Kasumi-1 (cell line): Measurements from ENCODE around the gene ATAD1.
A peak's percentile ranks its signal among the peaks of the same experiment; 100 is the strongest.
"Not testable (repeated sequence)": the region's sequence is repeated elsewhere in the genome, so short reads cannot be mapped to it uniquely, and the experiment has no call there.

Experiments
- DNase-seq, 2 experiments: peaks; one replicate each; lab custom pipeline; 2025; lab: John Stamatoyannopoulos, UW

The ATAD1 gene

GRCh38 chr10:87803328-87803727 lies 14.7 kb downstream of the ATAD1 start:
- DNase-seq = no peak

GRCh38 chr10:87801813-87802435 lies 16.1 kb downstream of the ATAD1 start:
- not testable (repeated sequence) for DNase-seq

GRCh38 chr10:87799860-87800259 lies 18.2 kb downstream of the ATAD1 start:
- DNase-seq = peak in 1 of 2 experiments; percentile 18

GRCh38 chr10:87798082-87798481 lies 19.9 kb downstream of the ATAD1 start:
- DNase-seq = peak; percentile 67 to 69

GRCh38 chr10:87794285-87794684 lies 23.7 kb downstream of the ATAD1 start:
- no peak for DNase-seq

- DNase-seq = no peak
Measured at GRCh38 chr10:87790185-87790584, 27.8 kb downstream of the ATAD1 start.

GRCh38 chr10:87786421-87786820 lies 31.6 kb downstream of the ATAD1 start:
- DNase-seq = no peak

- DNase-seq = no peak
Measured at GRCh38 chr10:87782721-87783120, 35.3 kb downstream of the ATAD1 start.

GRCh38 chr10:87781545-87781944 lies 36.5 kb downstream of the ATAD1 start:
- DNase-seq = no peak

GRCh38 chr10:87776328-87776727 lies 41.7 kb downstream of the ATAD1 start:
- no peak for DNase-seq

GRCh38 chr10:87775766-87776165 lies 42.3 kb downstream of the ATAD1 start:
- peak; percentile 24 to 41 for DNase-seq

GRCh38 chr10:87771871-87772500 lies 46.0 kb downstream of the ATAD1 start:
- DNase-seq = peak; percentile 75 to 92

GRCh38 chr10:87767253-87767652 lies 50.8 kb downstream of the ATAD1 start:
- DNase-seq = no peak

GRCh38 chr10:87765666-87766376 lies 52.2 kb downstream of the ATAD1 start:
- DNase-seq = no peak

- DNase-seq = no peak
Measured at GRCh38 chr10:87764072-87764934, 53.7 kb downstream of the ATAD1 start.

- no peak for DNase-seq
Measured at GRCh38 chr10:87763086-87763861, 54.8 kb downstream of the ATAD1 start.

- DNase-seq = peak; percentile 35 to 42
Measured at GRCh38 chr10:87761892-87762291, 56.1 kb downstream of the ATAD1 start.

GRCh38 chr10:87761153-87761552 lies 56.9 kb downstream of the ATAD1 start:
- DNase-seq = no peak

- DNase-seq = peak; percentile 94 to 97
Measured at GRCh38 chr10:87760195-87760905, 57.7 kb downstream of the ATAD1 start.

GRCh38 chr10:87759551-87759950 lies 58.5 kb downstream of the ATAD1 start:
- DNase-seq = no peak

GRCh38 chr10:87757685-87758084 lies 60.3 kb downstream of the ATAD1 start:
- no peak for DNase-seq
